ENCODE results near the gene PRR12. TPM values are rescaled to one million over a fixed set of nuclear protein-coding genes. Genes with fewer than 3 reads are reported as not detected.

Gene PRR12
- polyA plus RNA-seq, result 0.35 to 1.1 TPM (median 0.42 TPM) in 3 replicates
- polyA plus RNA-seq (2011; ENCODE audit: low read depth), result 3.8 TPM
- polyA plus RNA-seq (2011; cell fraction: cytosol; rRNA removed), result 0.40 and 1.4 TPM in 2 replicates
- 4.6 and 7.6 TPM in 2 replicates for polyA plus RNA-seq (2011; cell fraction: nucleus; rRNA removed)
- 4.7 and 10.2 TPM in 2 replicates for polyA plus RNA-seq (2012; ENCODE audit: low replicate concordance)
- polyA minus RNA-seq, result 0.86 to 6.1 TPM (median 0.99 TPM) in 3 replicates
- 3.8 TPM for polyA minus RNA-seq (2011; cell fraction: cytosol; rRNA and poly(A)+ RNA removed)
- polyA minus RNA-seq (2011; cell fraction: nucleus; rRNA and poly(A)+ RNA removed), result 5.1 and 5.4 TPM in 2 replicates

GRCh38 chr19:49590971-49591730 is at the start of gene PRR12:
PRR12 (plus strand) TSS chr19:49591182; CDS start chr19:49591655, 473 bp downstream.
- Histone ChIP-seq H3K79me2 (ENCODE audit: control insufficient read depth, insufficient read depth, low read length) (peaks cover 18% of the 10 kb centered on the region), H3K4me1 (ENCODE audit: control insufficient read depth, extremely low read depth, insufficient read depth, low read length) (peaks cover 18% of the 10 kb centered on the region), H3K36me3 (ENCODE audit: control insufficient read depth in 2 of 2, extremely low read depth in 1 of 2, insufficient read depth in 2 of 2, low read length in 2 of 2) (peaks cover 4 to 14% of the 10 kb centered on the region in 2 experiments), H3K27ac (ENCODE audit: control insufficient read depth, insufficient read depth, low read length) (peak within 1 kb of the TSS; percentile 92), H3K9ac (ENCODE audit: control insufficient read depth, extremely low read depth, insufficient read depth, low read length) (peak within 1 kb of the TSS; percentile 92), H3K9me3 (ENCODE audit: control insufficient read depth, low read depth, low read length) (no peaks in the 10 kb centered on the region), H3K9me1 (ENCODE audit: control insufficient read depth, extremely low read depth, insufficient read depth, low read length) (no peaks in the 10 kb centered on the region), H3K4me3 (ENCODE audit: control insufficient read depth in 2 of 3, extremely low read depth in 1 of 3, insufficient read depth in 2 of 3, low read depth in 1 of 3, low read length in 3 of 3) (peak within 1 kb of the TSS; percentile 79 to 92 (median 82)), H2AFZ (ENCODE audit: control insufficient read depth, low read length) (peak within 1 kb of the TSS; percentile 63), H3K4me2 (ENCODE audit: control insufficient read depth, extremely low read depth, insufficient read depth, low read depth, low read length) (peak within 1 kb of the TSS; percentile 99), H4K20me1 (ENCODE audit: control insufficient read depth, extremely low read depth, insufficient read depth, low read length) (peaks cover 2% of the 10 kb centered on the region), H3K27me3 (ENCODE audit: control insufficient read depth, extremely low read depth, insufficient read depth, low read length) (no peaks in the 10 kb centered on the region)
- TF ChIP-seq EZH2 (IDR thresholded peaks at IDR 0.05; ENCODE audit: low read length) (no peak), CTCF (optimal IDR thresholded peaks at IDR 0.05 in 1 of 3, IDR thresholded peaks at IDR 0.05 in 1 of 3, conservative IDR thresholded peaks at IDR 0.05 in 1 of 3; ENCODE audit: extremely low read depth in 1 of 3, insufficient read depth in 2 of 3, low read length in 3 of 3) (no peak)
- no peak for DNase-seq (ENCODE audit: low read depth, low spot score)
- FAIRE-seq, result no peak
- dilution Hi-C loops (cut with MboI; ENCODE audit: extremely low pct_ligation_motif_present, low sequenced_read_pairs), result no loop called here

GRCh38 chr19:49541914-49542313 is 49.1 kb upstream of the PRR12 start:
- Histone ChIP-seq H3K27me3 (ENCODE audit: control insufficient read depth, extremely low read depth, insufficient read depth, low read length) (no peaks in the 10 kb centered on the region), H4K20me1 (ENCODE audit: control insufficient read depth, extremely low read depth, insufficient read depth, low read length) (no peaks in the 10 kb centered on the region), H3K9ac (ENCODE audit: control insufficient read depth, extremely low read depth, insufficient read depth, low read length) (no peak overlapping the region), H3K27ac (ENCODE audit: control insufficient read depth, insufficient read depth, low read length) (no peak overlapping the region), H3K9me3 (ENCODE audit: control insufficient read depth, low read depth, low read length) (no peaks in the 10 kb centered on the region), H2AFZ (ENCODE audit: control insufficient read depth, low read length) (no peak overlapping the region), H3K4me1 (ENCODE audit: control insufficient read depth, extremely low read depth, insufficient read depth, low read length) (peaks cover 3% of the 10 kb centered on the region), H3K9me1 (ENCODE audit: control insufficient read depth, extremely low read depth, insufficient read depth, low read length) (no peaks in the 10 kb centered on the region), H3K36me3 (ENCODE audit: control insufficient read depth in 2 of 2, extremely low read depth in 1 of 2, insufficient read depth in 2 of 2, low read length in 2 of 2) (no peaks in the 10 kb centered on the region), H3K79me2 (ENCODE audit: control insufficient read depth, insufficient read depth, low read length) (no peaks in the 10 kb centered on the region), H3K4me3 (ENCODE audit: control insufficient read depth in 2 of 3, extremely low read depth in 1 of 3, insufficient read depth in 2 of 3, low read depth in 1 of 3, low read length in 3 of 3) (no peak overlapping the region), H3K4me2 (ENCODE audit: control insufficient read depth, extremely low read depth, insufficient read depth, low read depth, low read length) (no peak overlapping the region)
- DNase-seq (ENCODE audit: low read depth, low spot score) (no peak), FAIRE-seq (no peak)
- TF ChIP-seq CTCF (optimal IDR thresholded peaks at IDR 0.05 in 1 of 3, IDR thresholded peaks at IDR 0.05 in 1 of 3, conservative IDR thresholded peaks at IDR 0.05 in 1 of 3; ENCODE audit: extremely low read depth in 1 of 3, insufficient read depth in 2 of 3, low read length in 3 of 3), result no peak
- TF ChIP-seq EZH2 (IDR thresholded peaks at IDR 0.05; ENCODE audit: low read length), result no peak
- dilution Hi-C loops (cut with MboI; ENCODE audit: extremely low pct_ligation_motif_present, low sequenced_read_pairs), result no loop called here

All from keratinocyte (primary cell).